Upper lobe of left lung (tissue), 4 donors: Measurements from ENCODE around the gene SP140.
"Not testable (repeated sequence)": the region's sequence is repeated elsewhere in the genome, so short reads cannot be mapped to it uniquely, and the experiment has no call there.

ENCODE experiments used
- CTCF ChIP-seq, 6 experiments: fragments of 450-650 bp in 4 of 6; fragments of 200-600 bp in 2 of 6; sonication (generic) in 2 of 6; IDR thresholded peaks; one replicate each; pipeline ENCODE4 v1.5.1; 2016 to 2019; ENCODE audit warnings: antibody characterized with exemption in 6 of 6
- EP300 ChIP-seq, 4 donors: sonication (generic); formaldehyde crosslinking; IDR thresholded peaks; one replicate each; pipeline ENCODE4 v1.5.1; 2017; ENCODE audit warnings: antibody characterized with exemption in 4 of 4, control low read depth in 2 of 4
- POLR2A ChIP-seq, 4 donors: fragments of 450-650 bp; IDR thresholded peaks; one replicate each; pipeline ENCODE4 v1.5.1; 2016 to 2017; ENCODE audit warnings: antibody characterized with exemption in 4 of 4, mild to moderate bottlenecking in 2 of 4

GRCh38 chr2:230343041-230343624, 117.6 kb downstream of the SP140 start:
- not testable (repeated sequence) for TF ChIP-seq EP300, CTCF, POLR2A (IDR thresholded peaks at IDR 0.05)
